Measurements from ENCODE around the gene KCNQ5. TPM values are rescaled to one million over a fixed set of nuclear protein-coding genes. Genes with fewer than 3 reads are reported as not detected.
"Not testable (repeated sequence)": the region's sequence is repeated elsewhere in the genome, so short reads cannot be mapped to it uniquely, and the experiment has no call there.

KCNQ5 gene
- total and polyA plus RNA-seq, 5 experiments from 2014 or later, result 2.3 to 10.7 (median 4.8) TPM

- ATAC-seq, result no peak
- no peak for DNase-seq
- Mint-ChIP-seq H3K27ac (no peak overlapping the region), H3K4me3 (no peak overlapping the region), H3K9me3 (peaks cover 0 to 6% (median 0%) of the 10 kb centered on the region in 9 donors), H3K36me3 (peaks cover 0 to 4% (median 0%) of the 10 kb centered on the region in 3 donors), H3K27me3 (peaks cover 0 to 8% (median 2%) of the 10 kb centered on the region in 5 donors), H3K4me1 (no peaks in the 10 kb centered on the region)
- POLR2A ChIA-PET, result no interaction called here
These were observed 595.0 kb downstream of the KCNQ5 start for GRCh38 chr6:73216859-73217258.

- Mint-ChIP-seq H3K27ac (no peak within 1 kb of the TSS), H3K27me3 (no peaks in the 10 kb centered on the region), H3K9me3 (no peaks in the 10 kb centered on the region), H3K4me3 (no peak within 1 kb of the TSS), H3K4me1 (no peaks in the 10 kb centered on the region), H3K36me3 (no peaks in the 10 kb centered on the region)
- POLR2A ChIA-PET, result no interaction called here
- ATAC-seq, result no peak
- no peak for DNase-seq
These were observed 603.5 kb downstream of the KCNQ5 start, which contains the start of gene KHDC1L for GRCh38 chr6:73225396-73225795. Gene KHDC1L, minus strand, starts transcription at chr6:73225496. Its CDS starts 88 bp downstream, at chr6:73225408.

- no peaks in the 10 kb centered on the region for H3K4me1 Mint-ChIP-seq
- H3K4me3 Mint-ChIP-seq, result no peak overlapping the region
- H3K36me3 Mint-ChIP-seq, result no peaks in the 10 kb centered on the region
- H3K27me3 Mint-ChIP-seq, result no peaks in the 10 kb centered on the region
- H3K9me3 Mint-ChIP-seq, result no peaks in the 10 kb centered on the region
- no peak overlapping the region for H3K27ac Mint-ChIP-seq
- DNase-seq, result no peak
- no peak for ATAC-seq
- POLR2A ChIA-PET, result no interaction called here
These were observed 605.9 kb downstream of the KCNQ5 start for GRCh38 chr6:73227606-73228255.

- no peak for ATAC-seq
These were observed 610.1 kb downstream of the KCNQ5 start for GRCh38 chr6:73231986-73232391.

GRCh38 chr6:73233048-73233447, 611.2 kb downstream of the KCNQ5 start:
- Mint-ChIP-seq H3K27ac (no peak overlapping the region), H3K4me1 (no peaks in the 10 kb centered on the region), H3K36me3 (no peaks in the 10 kb centered on the region), H3K4me3 (no peak overlapping the region), H3K9me3 (peaks cover 0 to 2% (median 0%) of the 10 kb centered on the region in 9 donors), H3K27me3 (no peaks in the 10 kb centered on the region)
- POLR2A ChIA-PET, result no interaction called here
- ATAC-seq (no peak), DNase-seq (no peak)

More at GRCh38 chr6:73231986-73232391, 610.1 kb downstream of the KCNQ5 start:
- no peaks in the 10 kb centered on the region for H3K27me3 Mint-ChIP-seq
- POLR2A ChIA-PET, result no interaction called here
- no peaks in the 10 kb centered on the region for H3K4me1 Mint-ChIP-seq
- H3K36me3 Mint-ChIP-seq, result no peaks in the 10 kb centered on the region
- H3K9me3 Mint-ChIP-seq, result peaks cover 0 to 2% (median 0%) of the 10 kb centered on the region in 9 donors
- no peak for DNase-seq
- H3K4me3 Mint-ChIP-seq, result no peak overlapping the region
- no peak overlapping the region for H3K27ac Mint-ChIP-seq

- ATAC-seq, H3K36me3 Mint-ChIP-seq, H3K9me3 Mint-ChIP-seq, DNase-seq, POLR2A ChIA-PET, H3K4me1 Mint-ChIP-seq, H3K27me3 Mint-ChIP-seq, H3K4me3 Mint-ChIP-seq, H3K27ac Mint-ChIP-seq: not testable (repeated sequence)
These were observed 612.1 kb downstream of the KCNQ5 start for GRCh38 chr6:73233971-73234370.

- Mint-ChIP-seq H3K36me3 (no peaks in the 10 kb centered on the region), H3K27ac (no peak overlapping the region), H3K27me3 (no peaks in the 10 kb centered on the region), H3K4me1 (no peaks in the 10 kb centered on the region), H3K4me3 (no peak overlapping the region), H3K9me3 (peaks cover 0 to 2% (median 0%) of the 10 kb centered on the region in 9 donors)
- DNase-seq (no peak), ATAC-seq (no peak)
- POLR2A ChIA-PET, result no interaction called here
These were observed 612.9 kb downstream of the KCNQ5 start for GRCh38 chr6:73234733-73235132.

- ATAC-seq, result no peak
- peaks cover 0 to 2% (median 0%) of the 10 kb centered on the region in 5 donors for H3K27me3 Mint-ChIP-seq
- H3K4me1 Mint-ChIP-seq, result no peaks in the 10 kb centered on the region
- H3K4me3 Mint-ChIP-seq, result no peak overlapping the region
- no peak for DNase-seq
- POLR2A ChIA-PET, result no interaction called here
- no peaks in the 10 kb centered on the region for H3K36me3 Mint-ChIP-seq
- H3K27ac Mint-ChIP-seq, result no peak overlapping the region
- peaks cover 0 to 2% (median 0%) of the 10 kb centered on the region in 9 donors for H3K9me3 Mint-ChIP-seq
These were observed 614.4 kb downstream of the KCNQ5 start for GRCh38 chr6:73236144-73236750.

GRCh38 chr6:73240730-73241129, 618.9 kb downstream of the KCNQ5 start:
- H3K27ac Mint-ChIP-seq, result no peak overlapping the region
- H3K4me3 Mint-ChIP-seq, result no peak overlapping the region
- no peak for DNase-seq
- H3K4me1 Mint-ChIP-seq, result no peaks in the 10 kb centered on the region
- peaks cover 0 to under 1% (median 0%) of the 10 kb centered on the region in 9 donors for H3K9me3 Mint-ChIP-seq
- ATAC-seq, result no peak
- H3K27me3 Mint-ChIP-seq, result peaks cover 2 to 9% (median 4%) of the 10 kb centered on the region in 5 donors
- POLR2A ChIA-PET, result no interaction called here
- H3K36me3 Mint-ChIP-seq, result no peaks in the 10 kb centered on the region

GRCh38 chr6:73242001-73242400, 620.1 kb downstream of the KCNQ5 start:
- Mint-ChIP-seq H3K9me3 (no peaks in the 10 kb centered on the region), H3K27me3 (peaks cover 4 to 9% (median 4%) of the 10 kb centered on the region in 5 donors), H3K4me1 (no peaks in the 10 kb centered on the region), H3K27ac (no peak overlapping the region), H3K4me3 (no peak overlapping the region), H3K36me3 (no peaks in the 10 kb centered on the region)
- DNase-seq, result no peak
- POLR2A ChIA-PET, result no interaction called here
- no peak for ATAC-seq

Small RNA genes lying within 50 kb of the gene (microRNA-seq; reads per million reads assigned to microRNA genes)
- gene MIR4282 (ENCODE audit: borderline microRNAs expressed), result not detected
